ENCODE results near the gene TYRP1.

The TYRP1 gene

GRCh38 chr9:12689233-12689632, 4.0 kb upstream of the TYRP1 start:
- Histone ChIP-seq H2AFZ (ENCODE audit: low read length) (no peak overlapping the region), H3F3A (ENCODE audit: low read depth) (peaks cover 6% of the 10 kb centered on the region; the same call in 1 of the 2 replicates), H3K36me3 (ENCODE audit: insufficient read depth, low read length) (no peaks in the 10 kb centered on the region)

GRCh38 chr9:12694013-12694412, 828 bp downstream of the TYRP1 start:
- Histone ChIP-seq H3K9me2 (replicated peaks; ENCODE audit: low read depth, low read length) (no peaks in the 10 kb centered on the region), H3K9ac (ENCODE audit: low read depth, low read length, poor library complexity, severe bottlenecking) (no peak overlapping the region), H2AFZ (ENCODE audit: low read length) (no peak overlapping the region), H3K27me3 (ENCODE audit: insufficient read depth, low read length, poor library complexity, severe bottlenecking) (no peaks in the 10 kb centered on the region), H4K20me1 (ENCODE audit: insufficient read depth, low read length, poor library complexity, severe bottlenecking) (no peaks in the 10 kb centered on the region), H3K9me3 (ENCODE audit: insufficient read depth, low read depth, low read length) (no peaks in the 10 kb centered on the region), H3K36me3 (ENCODE audit: insufficient read depth, low read length) (no peaks in the 10 kb centered on the region), H3K4me1 (ENCODE audit: insufficient read depth, low read length, poor library complexity, severe bottlenecking) (peaks cover 37% of the 10 kb centered on the region), H3K4me3 (ENCODE audit: low read length, poor library complexity, severe bottlenecking) (no peak overlapping the region), H3F3A (ENCODE audit: low read depth) (peaks cover 6% of the 10 kb centered on the region; the same call in 1 of the 2 replicates), H3K4me2 (ENCODE audit: low read depth, low read length, poor library complexity, severe bottlenecking) (no peak overlapping the region), H3K79me2 (ENCODE audit: insufficient read depth, low read length) (no peaks in the 10 kb centered on the region)
- TF ChIP-seq EZH2phosphoT487 (IDR thresholded peaks at IDR 0.05; ENCODE audit: borderline replicate concordance) (no peak), CTCF (conservative IDR thresholded peaks at IDR 0.05; ENCODE audit: low read length) (no peak)

More at GRCh38 chr9:12689233-12689632, 4.0 kb upstream of the TYRP1 start:
- peak overlapping the region; percentile 54 for H3K4me3 ChIP-seq (ENCODE audit: low read length, poor library complexity, severe bottlenecking)
- H3K9ac ChIP-seq (ENCODE audit: low read depth, low read length, poor library complexity, severe bottlenecking): peak overlapping the region; percentile 50
- peak overlapping the region; percentile 47 for H3K4me2 ChIP-seq (ENCODE audit: low read depth, low read length, poor library complexity, severe bottlenecking)
- no peaks in the 10 kb centered on the region for H3K9me3 ChIP-seq (ENCODE audit: insufficient read depth, low read depth, low read length)
- H3K27me3 ChIP-seq (ENCODE audit: insufficient read depth, low read length, poor library complexity, severe bottlenecking): no peaks in the 10 kb centered on the region
- TF ChIP-seq EZH2phosphoT487 (IDR thresholded peaks at IDR 0.05; ENCODE audit: borderline replicate concordance) (no peak), CTCF (conservative IDR thresholded peaks at IDR 0.05; ENCODE audit: low read length) (no peak)
- no peaks in the 10 kb centered on the region for H3K79me2 ChIP-seq (ENCODE audit: insufficient read depth, low read length)
- peaks cover 22% of the 10 kb centered on the region for H3K4me1 ChIP-seq (ENCODE audit: insufficient read depth, low read length, poor library complexity, severe bottlenecking)
- no peaks in the 10 kb centered on the region for H4K20me1 ChIP-seq (ENCODE audit: insufficient read depth, low read length, poor library complexity, severe bottlenecking)
- H3K9me2 ChIP-seq (replicated peaks; ENCODE audit: low read depth, low read length): no peaks in the 10 kb centered on the region

- H3K27me3 ChIP-seq (ENCODE audit: insufficient read depth, low read length, poor library complexity, severe bottlenecking): no peaks in the 10 kb centered on the region
- TF ChIP-seq CTCF (conservative IDR thresholded peaks at IDR 0.05; ENCODE audit: low read length): no peak
- TF ChIP-seq EZH2phosphoT487 (IDR thresholded peaks at IDR 0.05; ENCODE audit: borderline replicate concordance): no peak
- no peak overlapping the region for H3K4me3 ChIP-seq (ENCODE audit: low read length, poor library complexity, severe bottlenecking)
- H3K9me2 ChIP-seq (replicated peaks; ENCODE audit: low read depth, low read length): no peaks in the 10 kb centered on the region
- H4K20me1 ChIP-seq (ENCODE audit: insufficient read depth, low read length, poor library complexity, severe bottlenecking): no peaks in the 10 kb centered on the region
- H3K36me3 ChIP-seq (ENCODE audit: insufficient read depth, low read length): no peaks in the 10 kb centered on the region
- peaks cover 25% of the 10 kb centered on the region for H3K4me1 ChIP-seq (ENCODE audit: insufficient read depth, low read length, poor library complexity, severe bottlenecking)
- H3K9ac ChIP-seq (ENCODE audit: low read depth, low read length, poor library complexity, severe bottlenecking): no peak overlapping the region
- H2AFZ ChIP-seq (ENCODE audit: low read length): no peak overlapping the region
- H3K4me2 ChIP-seq (ENCODE audit: low read depth, low read length, poor library complexity, severe bottlenecking): no peak overlapping the region
- no peaks in the 10 kb centered on the region for H3F3A ChIP-seq (ENCODE audit: low read depth)
- H3K79me2 ChIP-seq (ENCODE audit: insufficient read depth, low read length): no peaks in the 10 kb centered on the region
- H3K9me3 ChIP-seq (ENCODE audit: insufficient read depth, low read depth, low read length): no peaks in the 10 kb centered on the region
Observed at GRCh38 chr9:12695474-12695873, 2.3 kb downstream of the TYRP1 start.

Measured in Loucy (cell line).